ENCODE results near the gene SCYL2.

DNA sequence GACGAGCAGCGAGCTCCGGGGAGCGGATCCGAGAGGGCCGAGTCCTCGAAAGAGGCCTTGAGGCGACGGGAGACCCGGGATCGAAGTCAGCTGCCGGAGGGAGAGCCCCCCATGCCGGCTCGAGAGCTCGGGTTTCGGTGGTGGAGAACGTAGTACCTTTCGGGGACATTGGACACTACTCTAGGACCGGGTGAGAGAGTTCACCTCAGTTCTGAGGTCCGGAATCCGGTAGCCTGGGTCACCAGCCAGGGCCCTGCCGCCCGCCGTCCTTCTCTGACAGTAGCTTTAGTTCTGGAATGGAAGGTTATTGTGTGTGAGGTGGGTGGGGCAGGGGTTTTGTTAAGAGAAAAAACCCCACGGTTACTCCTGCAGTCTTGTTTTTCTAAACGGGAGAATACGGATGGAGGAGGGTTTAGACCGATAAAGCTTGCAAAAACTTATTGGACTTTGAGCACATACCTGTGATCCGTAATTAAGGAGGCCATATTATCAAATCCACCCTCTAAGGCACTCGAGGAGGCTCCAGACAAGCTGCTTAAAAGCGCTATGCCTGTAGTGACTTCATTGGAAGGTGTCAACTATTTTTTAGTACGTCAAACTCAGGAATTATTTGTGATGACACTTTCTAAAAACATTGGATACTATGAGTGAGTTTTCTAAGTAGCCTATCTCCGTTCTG, 765 bp downstream of the SCYL2 start:
- TF ChIP-seq, protein P1, sequence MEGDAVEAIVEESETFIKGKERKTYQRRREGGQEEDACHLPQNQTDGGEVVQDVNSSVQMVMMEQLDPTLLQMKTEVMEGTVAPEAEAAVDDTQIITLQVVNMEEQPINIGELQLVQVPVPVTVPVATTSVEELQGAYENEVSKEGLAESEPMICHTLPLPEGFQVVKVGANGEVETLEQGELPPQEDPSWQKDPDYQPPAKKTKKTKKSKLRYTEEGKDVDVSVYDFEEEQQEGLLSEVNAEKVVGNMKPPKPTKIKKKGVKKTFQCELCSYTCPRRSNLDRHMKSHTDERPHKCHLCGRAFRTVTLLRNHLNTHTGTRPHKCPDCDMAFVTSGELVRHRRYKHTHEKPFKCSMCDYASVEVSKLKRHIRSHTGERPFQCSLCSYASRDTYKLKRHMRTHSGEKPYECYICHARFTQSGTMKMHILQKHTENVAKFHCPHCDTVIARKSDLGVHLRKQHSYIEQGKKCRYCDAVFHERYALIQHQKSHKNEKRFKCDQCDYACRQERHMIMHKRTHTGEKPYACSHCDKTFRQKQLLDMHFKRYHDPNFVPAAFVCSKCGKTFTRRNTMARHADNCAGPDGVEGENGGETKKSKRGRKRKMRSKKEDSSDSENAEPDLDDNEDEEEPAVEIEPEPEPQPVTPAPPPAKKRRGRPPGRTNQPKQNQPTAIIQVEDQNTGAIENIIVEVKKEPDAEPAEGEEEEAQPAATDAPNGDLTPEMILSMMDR (IDR thresholded peaks at IDR 0.05): no peak
- TF ChIP-seq POLR2A (IDR thresholded peaks at IDR 0.05): no peak

Data from esophagus squamous epithelium (tissue), 4 donors.